Effector CD8-positive, alpha-beta T cell (primary cell): ENCODE measurements around the gene ILF3.

Experiments
- DNase-seq: peaks from one replicate; lab custom pipeline; 2025; lab: John Stamatoyannopoulos, UW

Gene ILF3

DNA sequence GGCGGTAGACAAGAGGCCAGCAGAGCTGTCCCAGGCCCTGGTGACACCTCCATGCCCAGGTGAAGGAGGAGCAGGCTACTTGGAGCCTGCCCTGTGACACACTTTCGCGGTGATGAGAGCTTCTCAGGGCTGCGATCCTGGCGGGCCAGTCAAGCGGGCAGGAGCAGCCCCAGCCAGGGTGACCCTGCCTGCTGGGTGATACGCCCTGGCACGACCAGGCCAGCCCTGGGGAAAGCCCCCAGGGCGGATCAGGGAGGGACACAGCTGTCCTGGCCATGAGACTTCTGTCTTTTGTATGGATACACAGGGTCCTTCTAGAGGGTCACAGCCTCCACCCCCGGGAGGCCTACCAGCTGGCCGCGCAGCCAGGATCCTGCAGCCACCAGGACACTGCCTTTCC lies 76.8 kb downstream of the ILF3 start:
- no peak for DNase-seq

DNA sequence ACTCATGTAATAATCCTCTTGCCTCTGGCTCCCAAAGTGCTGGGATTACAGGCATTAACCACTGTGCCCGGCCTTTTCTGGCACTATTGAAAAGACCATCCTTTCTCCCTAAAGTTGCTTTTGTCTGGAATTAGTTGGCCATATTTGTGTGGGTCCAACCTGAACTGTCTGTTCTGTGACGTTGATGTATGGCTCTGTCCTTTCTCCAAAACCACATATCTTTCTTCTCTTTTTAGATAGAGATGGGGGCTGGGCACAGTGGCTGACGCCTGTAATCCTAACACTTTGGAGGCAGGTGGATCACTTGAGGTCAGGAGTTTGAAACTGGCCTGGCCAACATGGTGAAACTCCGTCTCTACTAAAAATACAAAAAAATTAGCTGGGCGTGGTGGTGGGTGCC lies 81.6 kb downstream of the ILF3 start:
- no peak for DNase-seq

DNA sequence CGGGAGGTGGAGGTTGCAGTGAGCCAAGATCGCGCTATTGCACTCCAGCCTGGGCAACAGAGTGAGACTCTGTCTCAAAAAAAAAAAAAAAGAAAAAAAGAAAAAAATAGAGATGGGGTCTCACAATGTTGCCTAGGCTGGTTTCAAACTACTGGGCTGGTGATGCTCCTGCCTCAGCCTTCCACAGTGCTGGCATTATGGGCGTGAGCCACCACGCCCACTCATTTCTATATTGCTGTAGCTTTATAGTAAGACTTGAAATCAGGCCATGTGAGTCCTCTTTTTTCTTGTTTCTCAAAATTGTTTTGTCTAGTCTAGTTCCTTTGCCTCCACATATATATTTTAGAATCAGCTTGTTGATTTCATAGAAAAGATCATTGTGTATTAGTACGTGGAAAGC lies 82.0 kb downstream of the ILF3 start:
- DNase-seq, result no peak

DNA sequence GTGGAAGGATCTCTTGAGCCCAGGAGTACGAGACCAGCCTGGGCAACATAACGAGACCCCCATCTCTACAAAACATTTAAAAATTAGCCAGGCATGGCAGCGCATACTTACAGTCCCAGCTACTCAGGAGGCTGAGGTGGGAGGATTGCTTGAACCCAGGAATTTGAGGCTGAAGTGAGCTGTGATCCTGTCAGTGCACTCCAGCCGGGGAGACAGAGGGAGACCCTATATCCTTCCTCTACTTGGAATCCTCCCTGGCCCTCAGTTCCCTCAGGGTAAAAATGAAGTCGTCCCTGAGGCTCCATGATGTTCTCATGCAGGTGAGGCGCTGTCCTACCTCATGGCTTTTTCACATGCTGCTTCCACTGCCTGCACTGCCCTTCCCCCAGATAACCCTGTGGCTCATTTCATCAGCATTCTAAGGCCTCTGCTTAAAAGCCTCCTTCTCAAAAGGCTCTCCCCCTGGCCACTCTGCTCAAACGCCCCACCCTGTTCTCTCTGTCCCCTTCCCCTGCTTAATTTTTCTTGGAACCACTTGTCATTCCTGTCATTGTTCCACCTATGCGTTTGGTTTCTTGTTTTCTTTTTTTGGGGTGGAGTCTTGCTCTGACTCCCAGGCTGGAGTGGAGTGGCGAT lies 82.9 kb downstream of the ILF3 start:
- DNase-seq, result no peak

DNA sequence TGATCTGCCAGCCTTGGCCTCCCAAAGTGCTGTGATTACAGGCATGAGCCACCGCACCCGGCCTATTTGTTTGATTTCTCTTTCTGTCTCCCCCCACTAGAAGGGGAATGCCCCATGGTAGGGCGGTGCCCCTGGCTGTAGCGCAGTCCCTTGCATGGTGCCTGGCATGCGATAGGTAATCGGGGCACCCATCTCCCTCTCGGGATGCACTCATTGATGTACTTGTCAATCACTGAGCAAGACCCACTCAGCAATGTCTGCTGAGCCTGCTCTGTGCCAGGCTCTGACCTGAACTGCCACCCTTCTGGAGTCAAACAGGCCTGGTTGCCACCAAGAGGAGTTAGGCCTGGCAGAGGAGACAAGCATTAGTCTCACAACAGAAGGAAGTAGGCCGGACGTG lies 83.6 kb downstream of the ILF3 start:
- DNase-seq, result no peak

DNA sequence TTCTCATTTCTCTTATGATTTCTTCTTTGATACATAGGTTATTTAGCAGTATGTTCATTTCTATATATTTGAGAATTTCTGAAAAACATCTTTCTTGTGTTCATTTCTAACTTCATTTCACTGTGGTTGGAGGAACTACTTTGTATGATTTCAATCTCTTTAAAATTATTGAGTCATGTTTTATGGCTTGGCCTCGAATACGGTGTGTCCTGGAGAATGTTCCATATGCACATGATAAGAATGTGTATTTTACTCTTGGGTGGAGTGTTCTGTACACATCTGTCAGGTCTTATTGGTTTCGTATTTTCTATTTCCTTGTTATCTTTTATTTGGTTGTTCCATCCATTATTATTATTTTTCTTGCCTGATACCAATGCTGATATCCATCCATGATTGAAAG lies 86.7 kb downstream of the ILF3 start:
- no peak for DNase-seq
